GM23338 (cell line): Measurements from ENCODE around the gene MAST4. TPM values are rescaled to one million over a fixed set of nuclear protein-coding genes. Genes with fewer than 3 reads are reported as not detected.
A peak's percentile ranks its signal among the peaks of the same experiment; 100 is the strongest.

ENCODE experiments used
- ATAC-seq: fragments of 200-7000 bp; cut with Tn5 transposase; 3 replicates; pipeline ENCODE4 v1.9.1; 2020
- DNase-seq: peaks from one replicate; pipeline ENCODE4 v3.0.0-alpha.2; 2015; ENCODE audit warnings: low spot score
- H2AFZ ChIP-seq: fragments of 200-600 bp; sonication (generic); 2 replicates; pipeline ENCODE4 v1.8.0; 2016; ENCODE audit warnings: antibody characterized with exemption, mild to moderate bottlenecking, moderate library complexity
- H3F3A ChIP-seq: fragments of 200-600 bp; sonication (generic); replicated peaks from 2 replicates; pipeline ENCODE4 v1.8.0; 2017; ENCODE audit warnings: antibody characterized with exemption, mixed run types, low read depth
- H3K27ac ChIP-seq: fragments of 200-600 bp; sonication (generic); 2 replicates; pipeline ENCODE4 v1.6.1; 2016; ENCODE audit warnings: low read depth
- H3K27me3 ChIP-seq: fragments of 200-600 bp; sonication (generic); 2 replicates; pipeline ENCODE4 v1.8.0; 2016; ENCODE audit warnings: mild to moderate bottlenecking, mixed run types, moderate library complexity; ENCODE audit not compliant: insufficient read depth
- H3K36me3 ChIP-seq: fragments of 200-600 bp; sonication (generic); 2 replicates; pipeline ENCODE4 v1.8.0; 2016; ENCODE audit warnings: mild to moderate bottlenecking; ENCODE audit not compliant: insufficient read depth
- H3K4me1 ChIP-seq: fragments of 200-600 bp; sonication (generic); 2 replicates; pipeline ENCODE4 v1.8.0; 2016; ENCODE audit warnings: mild to moderate bottlenecking, moderate library complexity; ENCODE audit not compliant: insufficient read depth
- H3K4me2 ChIP-seq: fragments of 200-600 bp; sonication (generic); 2 replicates; pipeline ENCODE4 v1.7.1; 2017; ENCODE audit warnings: mixed run types
- H3K4me3 ChIP-seq: fragments of 200-600 bp; sonication (generic); 2 replicates; pipeline ENCODE4 v1.6.1; 2016; ENCODE audit warnings: mixed run types
- H3K79me2 ChIP-seq: fragments of 200-600 bp; sonication (generic); replicated peaks from 2 replicates; pipeline ENCODE4 v1.8.0; 2017; ENCODE audit warnings: mild to moderate bottlenecking; ENCODE audit not compliant: insufficient read depth
- H3K9me2 ChIP-seq: fragments of 200-600 bp; sonication (generic); 2 replicates; pipeline ENCODE4 v1.8.0; 2017; ENCODE audit not compliant: insufficient read depth
- H4K20me1 ChIP-seq: fragments of 200-600 bp; sonication (generic); replicated peaks from 2 replicates; pipeline ENCODE4 v1.8.0; 2017; ENCODE audit warnings: mild to moderate bottlenecking; ENCODE audit not compliant: insufficient read depth
- H3K27ac Mint-ChIP-seq: 2 replicates; pipeline ENCODE4 v1.8.0; 2020; ENCODE audit warnings: inconsistent platforms, mild to moderate bottlenecking, moderate library complexity, mixed read lengths
- H3K27me3 Mint-ChIP-seq: 3 replicates; pipeline ENCODE4 v1.8.0; 2022; ENCODE audit warnings: low read depth, mild to moderate bottlenecking, moderate library complexity, mixed read lengths, inconsistent platforms; ENCODE audit not compliant: insufficient read depth, poor library complexity
- H3K36me3 Mint-ChIP-seq: 3 replicates; pipeline ENCODE4 v1.8.0; 2021; ENCODE audit warnings: low read depth, mild to moderate bottlenecking, inconsistent platforms, moderate library complexity, mixed read lengths
- H3K4me1 Mint-ChIP-seq: 3 replicates; pipeline ENCODE4 v1.8.0; 2020; ENCODE audit warnings: mild to moderate bottlenecking, inconsistent platforms, mixed read lengths
- H3K4me3 Mint-ChIP-seq: 3 replicates; pipeline ENCODE4 v1.8.0; 2021; ENCODE audit warnings: moderate library complexity, mild to moderate bottlenecking, inconsistent platforms, mixed read lengths
- H3K9me3 Mint-ChIP-seq: 3 replicates; pipeline ENCODE4 v1.8.0; 2020; ENCODE audit warnings: moderate library complexity, mild to moderate bottlenecking, inconsistent platforms, mixed read lengths
- CREB1 ChIP-seq: fragments of 250-450 bp; sonication (Bioruptor Pico); IDR thresholded peaks from 2 replicates; pipeline ENCODE4 v1.5.0; 2020; ENCODE audit warnings: low read depth, mild to moderate bottlenecking, moderate library complexity
- JUNB ChIP-seq: IDR thresholded peaks from one replicate; pipeline ENCODE4 v1.6.1; 2016; ENCODE audit warnings: antibody characterized with exemption; ENCODE audit not compliant: unreplicated experiment
- POLR2AphosphoS5 ChIP-seq: IDR thresholded peaks from 2 replicates; pipeline ENCODE4 v1.6.1; 2016; ENCODE audit warnings: antibody characterized with exemption, low read depth
- STAT1 ChIP-seq: IDR thresholded peaks from one replicate; pipeline ENCODE4 v1.6.1; 2016; ENCODE audit warnings: antibody characterized with exemption; ENCODE audit not compliant: unreplicated experiment
- polyA plus RNA-seq: library from polyadenylated mRNA; unstranded; fragments of >200 nt; fragmentation: Nextera tagmentation; extraction: Ambion mirVana; gene quantifications from 2 replicates; pipeline ENCODE4 v1.2.1, GENCODE V29; 2016
- total RNA-seq: library from RNA; depleted of rRNA; stranded (reverse); fragments of >200 nt; shearing (Covaris generic); gene quantifications from 2 replicates; pipeline ENCODE4 v1.2.3, GENCODE V29; 2014
- TF ChIP-seq, protein P1 (sequence below): IDR thresholded peaks from one replicate; pipeline ENCODE4 v1.6.1; 2018; ENCODE audit warnings: antibody characterized with exemption; ENCODE audit not compliant: unreplicated experiment

MAST4 gene
- total and polyA plus RNA-seq, 2 experiments from 2014 or later, result 3.6 to 8.5 TPM

DNA sequence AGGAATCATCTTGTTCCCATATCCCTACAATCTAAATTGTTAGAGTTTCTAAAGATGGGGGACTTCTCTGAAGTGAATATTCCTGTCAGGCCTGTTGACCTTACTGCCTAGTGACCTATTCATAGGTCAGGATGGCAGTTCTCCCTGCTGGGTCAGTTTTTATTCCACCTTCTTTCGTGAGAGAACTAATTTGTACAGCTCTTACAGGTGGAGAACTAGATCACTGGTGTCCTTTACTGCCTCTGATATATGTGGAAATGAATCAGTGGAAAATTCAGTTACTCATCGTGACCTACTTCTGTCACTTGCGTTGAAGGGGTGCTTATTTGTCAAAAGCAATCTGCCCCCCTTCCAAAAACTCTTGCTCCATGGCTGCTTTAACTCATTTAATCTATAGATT, 435.5 kb downstream of the MAST4 start:
- TF ChIP-seq, protein P1, sequence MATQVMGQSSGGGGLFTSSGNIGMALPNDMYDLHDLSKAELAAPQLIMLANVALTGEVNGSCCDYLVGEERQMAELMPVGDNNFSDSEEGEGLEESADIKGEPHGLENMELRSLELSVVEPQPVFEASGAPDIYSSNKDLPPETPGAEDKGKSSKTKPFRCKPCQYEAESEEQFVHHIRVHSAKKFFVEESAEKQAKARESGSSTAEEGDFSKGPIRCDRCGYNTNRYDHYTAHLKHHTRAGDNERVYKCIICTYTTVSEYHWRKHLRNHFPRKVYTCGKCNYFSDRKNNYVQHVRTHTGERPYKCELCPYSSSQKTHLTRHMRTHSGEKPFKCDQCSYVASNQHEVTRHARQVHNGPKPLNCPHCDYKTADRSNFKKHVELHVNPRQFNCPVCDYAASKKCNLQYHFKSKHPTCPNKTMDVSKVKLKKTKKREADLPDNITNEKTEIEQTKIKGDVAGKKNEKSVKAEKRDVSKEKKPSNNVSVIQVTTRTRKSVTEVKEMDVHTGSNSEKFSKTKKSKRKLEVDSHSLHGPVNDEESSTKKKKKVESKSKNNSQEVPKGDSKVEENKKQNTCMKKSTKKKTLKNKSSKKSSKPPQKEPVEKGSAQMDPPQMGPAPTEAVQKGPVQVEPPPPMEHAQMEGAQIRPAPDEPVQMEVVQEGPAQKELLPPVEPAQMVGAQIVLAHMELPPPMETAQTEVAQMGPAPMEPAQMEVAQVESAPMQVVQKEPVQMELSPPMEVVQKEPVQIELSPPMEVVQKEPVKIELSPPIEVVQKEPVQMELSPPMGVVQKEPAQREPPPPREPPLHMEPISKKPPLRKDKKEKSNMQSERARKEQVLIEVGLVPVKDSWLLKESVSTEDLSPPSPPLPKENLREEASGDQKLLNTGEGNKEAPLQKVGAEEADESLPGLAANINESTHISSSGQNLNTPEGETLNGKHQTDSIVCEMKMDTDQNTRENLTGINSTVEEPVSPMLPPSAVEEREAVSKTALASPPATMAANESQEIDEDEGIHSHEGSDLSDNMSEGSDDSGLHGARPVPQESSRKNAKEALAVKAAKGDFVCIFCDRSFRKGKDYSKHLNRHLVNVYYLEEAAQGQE, result no peak
- no peak for TF ChIP-seq CREB1 (CRISPR knock-in tag)
- no peak for TF ChIP-seq POLR2AphosphoS5
- TF ChIP-seq STAT1, result no peak
- Mint-ChIP-seq H3K9me3 (no peaks in the 10 kb centered on the region), H3K4me3 (no peak overlapping the region), H3K36me3 (no peaks in the 10 kb centered on the region), H3K27ac (peak overlapping the region; percentile 12; the same call in 1 of the 2 replicates), H3K4me1 (peaks cover 34% of the 10 kb centered on the region), H3K27me3 (no peaks in the 10 kb centered on the region)
- H4K20me1 ChIP-seq, result no peaks in the 10 kb centered on the region
- no peak overlapping the region for H2AFZ ChIP-seq
- DNase-seq (no peak), ATAC-seq (no peak)
- no peaks in the 10 kb centered on the region for H3K36me3 ChIP-seq
- no peaks in the 10 kb centered on the region for H3K27me3 ChIP-seq
- no peaks in the 10 kb centered on the region for H3F3A ChIP-seq
- no peak overlapping the region for H3K4me3 ChIP-seq
- H3K79me2 ChIP-seq, result no peaks in the 10 kb centered on the region
- no peaks in the 10 kb centered on the region; the same call in 1 of the 2 replicates for H3K9me2 ChIP-seq
- H3K4me1 ChIP-seq, result peaks cover 15% of the 10 kb centered on the region
- H3K4me2 ChIP-seq, result no peak overlapping the region
- H3K27ac ChIP-seq, result no peak overlapping the region

DNA sequence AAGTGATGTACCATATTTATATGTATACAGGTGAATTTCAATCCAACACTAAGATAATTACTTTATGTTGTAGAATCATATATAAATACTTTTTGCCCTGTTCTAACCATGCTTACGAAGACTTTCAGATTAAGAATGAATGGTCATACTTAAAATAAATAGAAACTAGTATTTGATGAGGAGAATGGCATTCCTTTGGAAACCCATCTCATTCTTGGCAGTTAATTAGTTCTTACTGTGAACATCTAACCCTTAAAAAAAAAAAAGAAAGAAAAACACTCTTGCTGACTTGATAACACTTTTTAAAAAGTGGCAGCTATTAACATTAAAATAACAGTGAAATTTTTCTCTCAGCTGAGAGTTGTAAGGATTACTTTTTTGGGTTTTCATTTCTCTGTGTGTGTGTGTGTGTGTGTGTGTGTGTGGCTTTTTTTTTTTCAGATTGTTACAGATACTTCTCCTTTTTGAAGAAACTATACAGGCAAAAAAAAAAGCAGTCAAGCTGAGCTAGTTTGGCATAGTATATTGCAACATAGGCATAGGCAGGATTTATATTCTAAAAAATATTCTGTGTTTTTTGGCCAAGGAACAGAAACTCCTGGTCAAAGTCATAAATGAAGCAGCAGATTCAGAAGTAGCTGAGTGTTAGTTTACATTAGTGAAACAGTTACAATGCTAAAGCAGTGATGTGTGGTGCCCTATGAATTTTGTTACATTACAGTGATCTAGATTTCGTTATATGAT, 436.9 kb downstream of the MAST4 start:
- H3K4me1 Mint-ChIP-seq, result peaks cover 41% of the 10 kb centered on the region
- no peaks in the 10 kb centered on the region for H3K79me2 ChIP-seq
- no peaks in the 10 kb centered on the region for H3K27me3 ChIP-seq
- DNase-seq (no peak), ATAC-seq (no peak)
- no peaks in the 10 kb centered on the region for H3K27me3 Mint-ChIP-seq
- peaks cover 19% of the 10 kb centered on the region for H3K4me1 ChIP-seq
- H3K4me3 ChIP-seq, result no peak overlapping the region
- H3K36me3 Mint-ChIP-seq, result no peaks in the 10 kb centered on the region
- no peaks in the 10 kb centered on the region for H3K9me3 Mint-ChIP-seq
- H3F3A ChIP-seq, result no peaks in the 10 kb centered on the region
- no peak overlapping the region for H3K4me3 Mint-ChIP-seq
- no peak for TF ChIP-seq JUNB
- H4K20me1 ChIP-seq, result no peaks in the 10 kb centered on the region
- no peak overlapping the region for H3K4me2 ChIP-seq
- H2AFZ ChIP-seq, result no peak overlapping the region
- H3K9me2 ChIP-seq, result no peaks in the 10 kb centered on the region
- H3K27ac ChIP-seq, result no peak overlapping the region
- no peak overlapping the region; the same call in 1 of the 2 replicates for H3K27ac Mint-ChIP-seq
- H3K36me3 ChIP-seq, result no peaks in the 10 kb centered on the region
